ENCODE measurements around the gene ATAD3C. TPM values are rescaled to one million over a fixed set of nuclear protein-coding genes. Genes with fewer than 3 reads are reported as not detected.

ATAD3C gene
- total RNA-seq, 1 experiment from 2014 or later = not detected

GRCh38 chr1:1435911-1436629 lies 13.4 kb upstream of the ATAD3C start:
- H3K4me2 ChIP-seq (ENCODE audit: low read depth, low read length, poor library complexity, severe bottlenecking) = no peak overlapping the region
- no peaks in the 10 kb centered on the region for H3K36me3 ChIP-seq (ENCODE audit: insufficient read depth, low read length)
- no peak overlapping the region for H2AFZ ChIP-seq (ENCODE audit: low read length)
- no peaks in the 10 kb centered on the region for H4K20me1 ChIP-seq (ENCODE audit: insufficient read depth, low read depth, low read length)
- no peak overlapping the region for H3K9ac ChIP-seq (ENCODE audit: low read length)
- H3K4me1 ChIP-seq (ENCODE audit: low read length) = peaks cover 6% of the 10 kb centered on the region; the same call in 1 of the 2 replicates
- H3K4me3 ChIP-seq (ENCODE audit: low read length) = no peak overlapping the region
- H3K9me2 ChIP-seq (replicated peaks; ENCODE audit: insufficient read depth, low read length) = no peaks in the 10 kb centered on the region
- H3K27ac ChIP-seq (ENCODE audit: low read length) = no peak overlapping the region
- H3K79me2 ChIP-seq (ENCODE audit: low read length) = no peaks in the 10 kb centered on the region
- H3K27me3 ChIP-seq (ENCODE audit: low read length) = no peaks in the 10 kb centered on the region
- H3K9me3 ChIP-seq (ENCODE audit: low read length) = no peaks in the 10 kb centered on the region
- DNase-seq = no peak

GRCh38 chr1:1436630-1437032 lies 12.9 kb upstream of the ATAD3C start:
- no peaks in the 10 kb centered on the region for H3K27me3 ChIP-seq (ENCODE audit: low read length)
- no peaks in the 10 kb centered on the region for H3K36me3 ChIP-seq (ENCODE audit: insufficient read depth, low read length)
- no peak for DNase-seq
- no peak overlapping the region for H3K27ac ChIP-seq (ENCODE audit: low read length)
- H3K4me1 ChIP-seq (ENCODE audit: low read length) = peaks cover 7% of the 10 kb centered on the region; the same call in 1 of the 2 replicates
- no peak overlapping the region for H3K4me3 ChIP-seq (ENCODE audit: low read length)
- H3K9me2 ChIP-seq (replicated peaks; ENCODE audit: insufficient read depth, low read length) = no peaks in the 10 kb centered on the region
- H3K9me3 ChIP-seq (ENCODE audit: low read length) = no peaks in the 10 kb centered on the region
- H4K20me1 ChIP-seq (ENCODE audit: insufficient read depth, low read depth, low read length) = no peaks in the 10 kb centered on the region
- no peak overlapping the region for H2AFZ ChIP-seq (ENCODE audit: low read length)
- H3K4me2 ChIP-seq (ENCODE audit: low read depth, low read length, poor library complexity, severe bottlenecking) = no peak overlapping the region
- no peak overlapping the region for H3K9ac ChIP-seq (ENCODE audit: low read length)
- no peaks in the 10 kb centered on the region for H3K79me2 ChIP-seq (ENCODE audit: low read length)

- no peaks in the 10 kb centered on the region for H3K9me3 ChIP-seq (ENCODE audit: low read length)
- no peak overlapping the region for H3K9ac ChIP-seq (ENCODE audit: low read length)
- no peaks in the 10 kb centered on the region for H4K20me1 ChIP-seq (ENCODE audit: insufficient read depth, low read depth, low read length)
- no peaks in the 10 kb centered on the region for H3K79me2 ChIP-seq (ENCODE audit: low read length)
- no peaks in the 10 kb centered on the region for H3K27me3 ChIP-seq (ENCODE audit: low read length)
- no peak overlapping the region for H3K27ac ChIP-seq (ENCODE audit: low read length)
- H3K9me2 ChIP-seq (replicated peaks; ENCODE audit: insufficient read depth, low read length) = no peaks in the 10 kb centered on the region
- H3K4me1 ChIP-seq (ENCODE audit: low read length) = peaks cover 7% of the 10 kb centered on the region; the same call in 1 of the 2 replicates
- H3K4me3 ChIP-seq (ENCODE audit: low read length) = no peak overlapping the region
- H3K4me2 ChIP-seq (ENCODE audit: low read depth, low read length, poor library complexity, severe bottlenecking) = no peak overlapping the region
- no peaks in the 10 kb centered on the region for H3K36me3 ChIP-seq (ENCODE audit: insufficient read depth, low read length)
- no peak for DNase-seq
- H2AFZ ChIP-seq (ENCODE audit: low read length) = no peak overlapping the region
These were observed 12.2 kb upstream of the ATAD3C start for GRCh38 chr1:1437033-1437903.

GRCh38 chr1:1437904-1438376 lies 11.5 kb upstream of the ATAD3C start:
- H3K79me2 ChIP-seq (ENCODE audit: low read length) = no peaks in the 10 kb centered on the region
- no peak overlapping the region for H3K27ac ChIP-seq (ENCODE audit: low read length)
- no peaks in the 10 kb centered on the region for H3K36me3 ChIP-seq (ENCODE audit: insufficient read depth, low read length)
- no peak overlapping the region for H2AFZ ChIP-seq (ENCODE audit: low read length)
- no peak overlapping the region for H3K4me2 ChIP-seq (ENCODE audit: low read depth, low read length, poor library complexity, severe bottlenecking)
- DNase-seq = no peak
- H3K9ac ChIP-seq (ENCODE audit: low read length) = no peak overlapping the region
- H3K4me1 ChIP-seq (ENCODE audit: low read length) = peaks cover 7% of the 10 kb centered on the region; the same call in 1 of the 2 replicates
- H3K27me3 ChIP-seq (ENCODE audit: low read length) = no peaks in the 10 kb centered on the region
- no peaks in the 10 kb centered on the region for H3K9me3 ChIP-seq (ENCODE audit: low read length)
- H3K9me2 ChIP-seq (replicated peaks; ENCODE audit: insufficient read depth, low read length) = no peaks in the 10 kb centered on the region
- H3K4me3 ChIP-seq (ENCODE audit: low read length) = no peak overlapping the region
- H4K20me1 ChIP-seq (ENCODE audit: insufficient read depth, low read depth, low read length) = no peaks in the 10 kb centered on the region

GRCh38 chr1:1438531-1439381 lies 10.7 kb upstream of the ATAD3C start:
- no peak overlapping the region for H2AFZ ChIP-seq (ENCODE audit: low read length)
- no peak overlapping the region for H3K27ac ChIP-seq (ENCODE audit: low read length)
- no peaks in the 10 kb centered on the region for H3K36me3 ChIP-seq (ENCODE audit: insufficient read depth, low read length)
- H4K20me1 ChIP-seq (ENCODE audit: insufficient read depth, low read depth, low read length) = no peaks in the 10 kb centered on the region
- no peaks in the 10 kb centered on the region for H3K9me3 ChIP-seq (ENCODE audit: low read length)
- no peak overlapping the region for H3K9ac ChIP-seq (ENCODE audit: low read length)
- H3K4me1 ChIP-seq (ENCODE audit: low read length) = peaks cover 7% of the 10 kb centered on the region; the same call in 1 of the 2 replicates
- no peaks in the 10 kb centered on the region for H3K27me3 ChIP-seq (ENCODE audit: low read length)
- H3K4me3 ChIP-seq (ENCODE audit: low read length) = no peak overlapping the region
- no peak for DNase-seq
- H3K9me2 ChIP-seq (replicated peaks; ENCODE audit: insufficient read depth, low read length) = no peaks in the 10 kb centered on the region
- H3K79me2 ChIP-seq (ENCODE audit: low read length) = no peaks in the 10 kb centered on the region
- no peak overlapping the region for H3K4me2 ChIP-seq (ENCODE audit: low read depth, low read length, poor library complexity, severe bottlenecking)

GRCh38 chr1:1439546-1440261 lies 9.8 kb upstream of the ATAD3C start:
- Histone ChIP-seq H2AFZ (ENCODE audit: low read length) (no peak overlapping the region), H3K27ac (ENCODE audit: low read length) (no peak overlapping the region), H3K27me3 (ENCODE audit: low read length) (no peaks in the 10 kb centered on the region), H3K9me3 (ENCODE audit: low read length) (no peaks in the 10 kb centered on the region), H3K4me3 (ENCODE audit: low read length) (no peak overlapping the region), H3K36me3 (ENCODE audit: insufficient read depth, low read length) (no peaks in the 10 kb centered on the region), H3K79me2 (ENCODE audit: low read length) (no peaks in the 10 kb centered on the region), H3K4me1 (ENCODE audit: low read length) (peaks cover 7% of the 10 kb centered on the region; the same call in 1 of the 2 replicates), H4K20me1 (ENCODE audit: insufficient read depth, low read depth, low read length) (no peaks in the 10 kb centered on the region), H3K9me2 (replicated peaks; ENCODE audit: insufficient read depth, low read length) (no peaks in the 10 kb centered on the region), H3K4me2 (ENCODE audit: low read depth, low read length, poor library complexity, severe bottlenecking) (no peak overlapping the region), H3K9ac (ENCODE audit: low read length) (no peak overlapping the region)
- no peak for DNase-seq

GRCh38 chr1:1440262-1441001 lies 9.1 kb upstream of the ATAD3C start:
- no peak for DNase-seq
- no peaks in the 10 kb centered on the region for H4K20me1 ChIP-seq (ENCODE audit: insufficient read depth, low read depth, low read length)
- H2AFZ ChIP-seq (ENCODE audit: low read length) = no peak overlapping the region
- H3K27ac ChIP-seq (ENCODE audit: low read length) = no peak overlapping the region
- H3K9me3 ChIP-seq (ENCODE audit: low read length) = no peaks in the 10 kb centered on the region
- no peaks in the 10 kb centered on the region for H3K27me3 ChIP-seq (ENCODE audit: low read length)
- H3K36me3 ChIP-seq (ENCODE audit: insufficient read depth, low read length) = no peaks in the 10 kb centered on the region
- H3K79me2 ChIP-seq (ENCODE audit: low read length) = no peaks in the 10 kb centered on the region
- H3K9me2 ChIP-seq (replicated peaks; ENCODE audit: insufficient read depth, low read length) = no peaks in the 10 kb centered on the region
- no peak overlapping the region for H3K4me3 ChIP-seq (ENCODE audit: low read length)
- H3K4me2 ChIP-seq (ENCODE audit: low read depth, low read length, poor library complexity, severe bottlenecking) = no peak overlapping the region
- no peak overlapping the region for H3K9ac ChIP-seq (ENCODE audit: low read length)
- H3K4me1 ChIP-seq (ENCODE audit: low read length) = peaks cover 7% of the 10 kb centered on the region; the same call in 1 of the 2 replicates

All from Karpas-422 (cell line).